MCF 10A (cell line): Measurements from ENCODE around the gene DYNC1I2. TPM values are rescaled to one million over a fixed set of nuclear protein-coding genes. Genes with fewer than 3 reads are reported as not detected.
A peak's percentile ranks its signal among the peaks of the same experiment; 100 is the strongest.

Experiments
- BruUV-seq: library from RNA; stranded (reverse); fragments of 400-500 nt; replicated peaks from 2 replicates; lab custom pipeline; 2021; lab: Mats Ljungman, UMichigan
- CTCF ChIA-PET: fragments of 300-600 bp; sonication (Branson Sonifier 250); formaldehyde crosslinking; extraction: SDS; loops from one replicate; lab custom pipeline; 2021; ENCODE audit warnings: antibody characterized with exemption, inconsistent platforms; lab: Yijun Ruan, JAX
- POLR2A ChIA-PET: fragments of 300-600, 350-650 bp; sonication (Branson Sonifier 250); formaldehyde crosslinking; extraction: SDS; loops from one replicate; lab custom pipeline; 2020; ENCODE audit warnings: antibody characterized with exemption, inconsistent platforms; lab: Yijun Ruan, JAX
- DNase-seq: peaks from one replicate; pipeline ENCODE4 v3.0.0-alpha.2; 2018; ENCODE audit not compliant: unreplicated experiment
- H3K27ac Mint-ChIP-seq: one replicate; pipeline ENCODE4 v1.8.0; 2022; ENCODE audit warnings: mild to moderate bottlenecking, low read depth, mixed read lengths; ENCODE audit not compliant: unreplicated experiment
- H3K27me3 Mint-ChIP-seq: one replicate; pipeline ENCODE4 v1.8.0; 2022; ENCODE audit warnings: mixed read lengths; ENCODE audit not compliant: insufficient read depth, unreplicated experiment
- H3K36me3 Mint-ChIP-seq: one replicate; pipeline ENCODE4 v1.8.0; 2022; ENCODE audit warnings: mild to moderate bottlenecking, moderate library complexity, mixed read lengths; ENCODE audit not compliant: insufficient read depth, unreplicated experiment
- H3K4me1 Mint-ChIP-seq: one replicate; pipeline ENCODE4 v1.8.0; 2022; ENCODE audit warnings: mixed read lengths; ENCODE audit not compliant: insufficient read depth, unreplicated experiment
- H3K4me3 Mint-ChIP-seq: one replicate; pipeline ENCODE4 v1.8.0; 2022; ENCODE audit warnings: mild to moderate bottlenecking, moderate library complexity, mixed read lengths; ENCODE audit not compliant: unreplicated experiment
- H3K9me3 Mint-ChIP-seq: one replicate; pipeline ENCODE4 v1.8.0; 2022; ENCODE audit warnings: mixed read lengths; ENCODE audit not compliant: unreplicated experiment
- intact Hi-C: fragments of 100-400 bp; cut with micrococcal nuclease; formaldehyde crosslinking; loops from 2 replicates; pipeline ENCODE4 v1.14.1; 2022
- total RNA-seq: library from RNA; stranded (reverse); gene quantifications from 2 replicates; pipeline ENCODE4 v1.2.3, GENCODE V29; 2022
- TF ChIP-seq, protein P1 (sequence below): fragments of 200-600 bp; IDR thresholded peaks from one replicate; pipeline ENCODE4 v1.8.0; 2022; ENCODE audit warnings: antibody characterized with exemption, mild to moderate bottlenecking; ENCODE audit not compliant: unreplicated experiment

Gene DYNC1I2
- total RNA-seq, 1 experiment from 2014 or later = 77.7 TPM

DNA sequence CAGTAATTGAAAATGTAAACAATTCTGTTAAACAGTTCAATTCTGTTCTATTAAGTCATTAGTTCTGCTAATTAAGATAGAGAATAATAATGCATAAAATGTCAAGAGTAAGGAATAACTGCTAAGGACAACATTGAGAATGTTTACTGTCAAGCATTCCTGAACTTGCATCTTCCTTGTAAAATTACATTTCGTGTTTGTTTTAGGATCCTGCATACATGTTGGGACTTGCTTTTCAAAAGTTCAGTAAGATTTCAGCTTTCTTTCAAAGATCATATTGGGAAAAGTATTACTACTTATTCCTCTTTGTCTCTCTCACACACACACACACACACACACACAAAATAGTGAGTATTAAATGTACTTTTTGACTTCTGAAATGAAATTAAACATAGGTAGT, 20.5 kb downstream of the DYNC1I2 start:
- Mint-ChIP-seq H3K27me3 (no peaks in the 10 kb centered on the region), H3K4me1 (peaks cover 20% of the 10 kb centered on the region), H3K27ac (peak overlapping the region; percentile 43), H3K36me3 (no peaks in the 10 kb centered on the region), H3K9me3 (no peaks in the 10 kb centered on the region), H3K4me3 (peak overlapping the region; percentile 43)
- BruUV-seq = TSS peak; percentile 7
- intact Hi-C loops = loop anchor here (5.0 kb wide), 2 partner anchors 105 to 760 kb away; no protein-coding TSS in a partner anchor
- CTCF ChIA-PET = interaction anchor here (0.7 to 1.2 kb wide), 8 partner anchors 107 to 757 kb away, joined by 3 to 6 read pairs (median 3); partner anchors contain the start of gene DLX2
- DNase-seq = no peak
- POLR2A ChIA-PET = interaction anchor here (0.7 to 1.9 kb wide), 14 partner anchors 8 to 395 kb away, joined by 3 to 8 read pairs (median 4); partner anchors contain the start of genes DLX2 and DYNC1I2
- TF ChIP-seq, protein P1, sequence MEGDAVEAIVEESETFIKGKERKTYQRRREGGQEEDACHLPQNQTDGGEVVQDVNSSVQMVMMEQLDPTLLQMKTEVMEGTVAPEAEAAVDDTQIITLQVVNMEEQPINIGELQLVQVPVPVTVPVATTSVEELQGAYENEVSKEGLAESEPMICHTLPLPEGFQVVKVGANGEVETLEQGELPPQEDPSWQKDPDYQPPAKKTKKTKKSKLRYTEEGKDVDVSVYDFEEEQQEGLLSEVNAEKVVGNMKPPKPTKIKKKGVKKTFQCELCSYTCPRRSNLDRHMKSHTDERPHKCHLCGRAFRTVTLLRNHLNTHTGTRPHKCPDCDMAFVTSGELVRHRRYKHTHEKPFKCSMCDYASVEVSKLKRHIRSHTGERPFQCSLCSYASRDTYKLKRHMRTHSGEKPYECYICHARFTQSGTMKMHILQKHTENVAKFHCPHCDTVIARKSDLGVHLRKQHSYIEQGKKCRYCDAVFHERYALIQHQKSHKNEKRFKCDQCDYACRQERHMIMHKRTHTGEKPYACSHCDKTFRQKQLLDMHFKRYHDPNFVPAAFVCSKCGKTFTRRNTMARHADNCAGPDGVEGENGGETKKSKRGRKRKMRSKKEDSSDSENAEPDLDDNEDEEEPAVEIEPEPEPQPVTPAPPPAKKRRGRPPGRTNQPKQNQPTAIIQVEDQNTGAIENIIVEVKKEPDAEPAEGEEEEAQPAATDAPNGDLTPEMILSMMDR = no peak

DNA sequence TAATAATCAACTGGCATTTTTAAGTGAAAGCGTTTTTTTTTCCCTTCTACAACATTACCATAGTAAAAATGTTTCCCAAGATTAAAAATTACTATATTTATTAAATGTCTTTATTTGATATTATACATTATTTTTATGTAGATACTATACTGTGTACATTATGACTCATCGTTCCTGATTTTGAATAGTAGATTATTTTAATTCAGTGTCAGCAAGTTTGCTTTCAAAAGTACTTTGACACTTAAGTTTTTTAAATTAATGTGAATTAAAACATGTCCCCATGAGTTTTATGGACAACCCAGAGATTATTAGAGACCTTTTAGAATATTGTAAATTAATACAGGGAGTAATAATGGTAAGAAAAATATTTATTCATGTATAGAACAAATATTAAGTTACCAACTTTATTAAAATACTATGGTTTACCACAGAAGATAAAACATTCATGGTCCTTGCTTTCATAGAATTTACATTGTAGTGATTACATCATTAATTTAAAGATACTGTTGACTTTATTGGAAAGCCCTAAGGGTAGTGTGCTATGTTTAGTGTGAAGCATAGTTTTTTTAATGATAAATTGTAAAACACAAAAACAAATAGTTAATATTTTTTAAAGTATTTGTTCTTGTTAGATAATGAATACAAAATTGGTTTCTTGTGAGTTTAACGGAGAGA, 21.9 kb downstream of the DYNC1I2 start:
- peaks cover 13% of the 10 kb centered on the region for H3K4me1 Mint-ChIP-seq
- no peaks in the 10 kb centered on the region for H3K36me3 Mint-ChIP-seq
- ChIA-PET CTCF (interaction anchor here (0.6 kb wide), 1 partner anchor 116 kb away, joined by 3 read pairs; no protein-coding TSS in a partner anchor), POLR2A (interaction anchor here (1.5 kb wide), 1 partner anchor 21 kb away, joined by 7 read pairs; the partner anchor contains the start of gene DYNC1I2)
- TF ChIP-seq, protein P1 = no peak
- H3K27ac Mint-ChIP-seq = peak overlapping the region; percentile 27
- DNase-seq = no peak
- intact Hi-C loops = loop anchor here (5.0 kb wide), 2 partner anchors 103 to 758 kb away; no protein-coding TSS in a partner anchor
- no peaks in the 10 kb centered on the region for H3K27me3 Mint-ChIP-seq
- BruUV-seq = no TSS peak
- H3K9me3 Mint-ChIP-seq = no peaks in the 10 kb centered on the region
- no peak overlapping the region for H3K4me3 Mint-ChIP-seq

DNA sequence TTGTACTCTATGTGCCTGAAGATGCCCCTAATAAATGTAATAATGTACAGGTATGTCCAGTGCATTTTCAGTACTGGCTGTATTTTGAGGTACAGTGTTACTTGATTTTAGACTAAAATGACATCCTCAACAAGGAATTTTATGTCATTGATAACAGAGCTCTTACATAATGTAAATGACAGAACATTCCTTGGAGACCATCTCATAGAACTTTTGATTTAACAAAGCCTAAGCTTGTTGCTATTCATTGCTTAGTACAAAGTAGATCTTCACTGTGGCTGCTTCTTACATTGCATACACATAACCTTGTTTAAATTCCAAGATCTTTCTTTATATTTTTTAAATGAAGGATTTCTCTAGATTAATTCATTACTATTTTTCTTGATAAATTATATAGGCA, 24.1 kb downstream of the DYNC1I2 start:
- ChIA-PET POLR2A (no interaction called here), CTCF (interaction anchor here (0.7 to 0.9 kb wide), 2 partner anchors 138 to 738 kb away, joined by 4 read pairs; no protein-coding TSS in a partner anchor)
- Mint-ChIP-seq H3K4me3 (no peak overlapping the region), H3K36me3 (peaks cover 12% of the 10 kb centered on the region), H3K27me3 (no peaks in the 10 kb centered on the region), H3K27ac (no peak overlapping the region), H3K4me1 (peaks cover 10% of the 10 kb centered on the region), H3K9me3 (no peaks in the 10 kb centered on the region)
- intact Hi-C loops = no loop called here
- no peak for DNase-seq
- TF ChIP-seq, protein P1 = no peak
- no TSS peak for BruUV-seq

DNA sequence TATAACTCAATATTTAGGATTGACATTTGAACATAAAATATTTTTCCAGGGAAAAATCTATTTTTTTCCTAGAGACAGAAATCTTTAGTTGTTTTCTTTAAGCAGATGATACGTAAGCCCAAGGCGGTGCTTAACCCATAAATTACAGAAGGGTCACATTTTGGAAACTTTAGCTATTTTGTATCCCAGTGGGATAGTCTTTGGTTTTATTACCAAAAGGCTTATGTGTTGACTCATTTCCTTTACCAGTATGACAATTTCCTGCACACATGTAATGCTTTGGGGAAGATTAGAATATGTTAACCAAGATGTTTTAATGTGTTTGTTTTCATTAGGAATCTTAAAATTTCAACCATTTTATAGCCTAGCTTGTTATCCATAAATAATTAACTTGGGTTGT, 24.8 kb downstream of the DYNC1I2 start:
- intact Hi-C loops = no loop called here
- peak; percentile 47 for DNase-seq
- Mint-ChIP-seq H3K4me3 (no peak overlapping the region), H3K36me3 (peaks cover 19% of the 10 kb centered on the region), H3K9me3 (no peaks in the 10 kb centered on the region), H3K4me1 (peaks cover 6% of the 10 kb centered on the region), H3K27ac (no peak overlapping the region), H3K27me3 (no peaks in the 10 kb centered on the region)
- ChIA-PET CTCF (interaction anchor here (0.7 kb wide), 2 partner anchors 112 to 739 kb away, joined by 4 read pairs; no protein-coding TSS in a partner anchor), POLR2A (interaction anchor here (1.0 kb wide), 1 partner anchor 10 kb away, joined by 3 read pairs; no protein-coding TSS in a partner anchor)
- TF ChIP-seq, protein P1 = no peak
- no TSS peak for BruUV-seq
